Mesodermal cell (in vitro differentiated cells): ENCODE results near the gene UBAC1. TPM values are rescaled to one million over a fixed set of nuclear protein-coding genes. Genes with fewer than 3 reads are reported as not detected.

Experiments used
- H3K27ac ChIP-seq: 2 replicates; pipeline ENCODE4 v1.7.0; 2013; ENCODE audit warnings: mild to moderate bottlenecking, low read depth, low read length, moderate library complexity; ENCODE audit not compliant: severe bottlenecking
- H3K36me3 ChIP-seq: 2 replicates; pipeline ENCODE4 v1.7.1; 2013; ENCODE audit warnings: mild to moderate bottlenecking, low read length, moderate library complexity; ENCODE audit not compliant: control insufficient read depth, insufficient read depth
- H3K4me1 ChIP-seq: one replicate; pipeline ENCODE4 v1.7.1; 2013; ENCODE audit warnings: mild to moderate bottlenecking, low read length; ENCODE audit not compliant: insufficient read depth, control insufficient read depth, poor library complexity, severe bottlenecking
- H3K4me3 ChIP-seq: 2 replicates; pipeline ENCODE4 v1.7.0; 2013; ENCODE audit warnings: low read length, control low read depth, mild to moderate bottlenecking; ENCODE audit not compliant: insufficient read depth, poor library complexity, severe bottlenecking; ENCODE audit errors: extremely low read depth
- H3K9me3 ChIP-seq: 2 replicates; pipeline ENCODE4 v1.7.1; 2013; ENCODE audit warnings: mild to moderate bottlenecking, low read length, moderate library complexity; ENCODE audit not compliant: control insufficient read depth
- WGBS, 2 experiments: methylation state at CpG; one replicate each; pipeline ENCODE4 v1.1.5; 2013; ENCODE audit warnings: missing lambda C conversion rate in 2 of 2; ENCODE audit not compliant: insufficient coverage in 2 of 2; 5-methylcytosine and 5-hydroxymethylcytosine counted together
- polyA plus RNA-seq, 2 experiments: library from polyadenylated mRNA; stranded (reverse); fragments of 50-300 nt; gene quantifications; one replicate each; pipeline ENCODE4 v1.2.3, GENCODE V29; 2013

The UBAC1 gene
- polyA plus RNA-seq (2013, experiment 1 of 2), result 44.5 TPM
- polyA plus RNA-seq (2013, experiment 2 of 2), result 41.5 TPM

DNA sequence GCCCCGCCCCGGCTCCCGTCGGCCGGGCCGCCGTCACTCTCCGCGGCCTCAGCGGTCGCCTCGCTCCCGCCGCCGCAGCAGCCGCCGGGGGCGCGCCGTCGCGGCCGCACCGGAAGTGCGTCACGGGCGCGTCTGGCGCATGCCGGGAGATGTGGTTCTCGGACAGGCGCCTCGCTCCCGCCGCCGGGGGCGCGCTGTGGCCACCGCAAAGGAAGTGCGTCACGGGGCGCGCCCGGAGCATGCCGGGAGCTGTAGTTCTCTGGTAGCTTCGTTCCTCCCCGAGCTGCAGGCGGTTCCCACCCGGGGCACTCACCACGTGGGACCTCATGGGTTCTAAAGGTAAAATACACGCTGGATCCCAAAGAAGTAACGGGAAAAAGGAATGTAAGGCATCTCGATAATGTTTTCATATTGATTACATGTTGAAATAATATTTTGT, at the start of gene UBAC1:
Gene UBAC1, minus strand, starts transcription at position 97 of the 439 bp plus-strand sequence. CDS start 211 bp downstream, outside the sequence.
- Histone ChIP-seq H3K4me1 (peaks cover 7% of the 10 kb centered on the region), H3K36me3 (no peaks in the 10 kb centered on the region), H3K4me3 (peak within 1 kb of the TSS; percentile 84), H3K27ac (peak within 1 kb of the TSS; percentile 49), H3K9me3 (no peaks in the 10 kb centered on the region)
- WGBS, 2 experiments, result 0 to 1% methylated on average over 37 to 50 of the region's 53 CpGs

- Histone ChIP-seq H3K4me1 (peaks cover 59% of the 10 kb centered on the region), H3K4me3 (no peak overlapping the region), H3K36me3 (peaks cover 28% of the 10 kb centered on the region), H3K27ac (peak overlapping the region; percentile 62), H3K9me3 (no peaks in the 10 kb centered on the region)
- WGBS, 2 experiments, result 53 to 75% methylated on average over 14 to 15 of the region's 28 CpGs
Measured at GRCh38 chr9:136010615-136011361, 49.6 kb upstream of the UBAC1 start.

GRCh38 chr9:136010176-136010575, 49.0 kb upstream of the UBAC1 start:
- H3K4me3 ChIP-seq, result no peak overlapping the region
- H3K9me3 ChIP-seq, result no peaks in the 10 kb centered on the region
- no peak overlapping the region for H3K27ac ChIP-seq
- peaks cover 60% of the 10 kb centered on the region for H3K4me1 ChIP-seq
- peaks cover 28% of the 10 kb centered on the region for H3K36me3 ChIP-seq
- WGBS, 2 experiments, result 87 to 97% methylated on average over 3 to 12 of the region's 17 CpGs

DNA sequence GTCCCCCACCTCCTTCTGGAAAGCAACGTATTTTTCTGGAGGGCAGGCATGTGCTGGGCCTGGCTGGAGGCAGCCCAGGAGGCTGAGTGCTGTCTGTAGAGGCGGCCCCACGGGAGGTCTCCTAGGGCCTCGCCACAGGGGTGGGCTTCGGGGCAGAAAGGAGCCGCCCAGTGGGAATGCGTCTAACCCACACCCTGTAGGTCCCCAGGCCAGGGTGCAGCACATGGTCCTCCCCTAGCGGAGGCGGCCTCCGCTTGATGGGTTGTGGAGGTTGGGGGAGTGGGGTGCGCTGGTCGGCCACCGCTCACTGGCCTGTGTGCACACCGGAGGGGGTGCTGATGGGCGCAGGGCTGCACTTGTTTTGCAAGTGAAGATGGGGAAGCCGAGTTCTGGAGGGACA, 48.3 kb upstream of the UBAC1 start:
- Histone ChIP-seq H3K4me1 (peaks cover 66% of the 10 kb centered on the region), H3K4me3 (no peak overlapping the region), H3K27ac (peak overlapping the region; percentile 74), H3K9me3 (no peaks in the 10 kb centered on the region), H3K36me3 (peaks cover 28% of the 10 kb centered on the region)
- WGBS, 2 experiments, result 93 to 94% methylated on average over 13 to 15 of the region's 16 CpGs

DNA sequence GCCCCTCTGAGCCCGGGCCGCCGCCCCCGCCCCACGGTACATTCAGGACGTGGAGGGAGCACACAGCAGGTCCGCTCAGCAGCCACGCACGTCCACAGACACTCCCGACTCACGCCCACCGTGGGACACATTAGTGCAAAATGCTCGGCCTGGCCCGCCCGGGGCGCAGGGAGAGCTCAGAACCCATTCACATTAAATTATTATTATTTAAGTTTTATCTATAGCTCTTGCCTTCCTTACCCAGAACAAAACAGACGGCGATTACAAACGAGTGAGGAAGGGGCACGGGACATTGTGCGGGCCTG, 47.5 kb upstream of the UBAC1 start:
- H3K27ac ChIP-seq, result peak overlapping the region; percentile 74

GRCh38 chr9:136007934-136008692, 46.9 kb upstream of the UBAC1 start:
- H3K27ac ChIP-seq, result peak overlapping the region; percentile 79
- H3K9me3 ChIP-seq, result no peaks in the 10 kb centered on the region
- H3K36me3 ChIP-seq, result peaks cover 28% of the 10 kb centered on the region
- H3K4me1 ChIP-seq, result peaks cover 76% of the 10 kb centered on the region
- no peak overlapping the region for H3K4me3 ChIP-seq
- 55 to 67% methylated on average over 7 to 16 of the region's 24 CpGs for WGBS, 2 experiments

More for the DNA sequence above, 47.5 kb upstream of the UBAC1 start:
- Histone ChIP-seq H3K36me3 (peaks cover 28% of the 10 kb centered on the region), H3K4me1 (peaks cover 73% of the 10 kb centered on the region), H3K4me3 (no peak overlapping the region), H3K9me3 (no peaks in the 10 kb centered on the region)
- 80% methylated on average over 11 to 20 of the region's 21 CpGs for WGBS, 2 experiments

GRCh38 chr9:136007276-136007933, 46.2 kb upstream of the UBAC1 start:
- H3K36me3 ChIP-seq, result peaks cover 23% of the 10 kb centered on the region
- peaks cover 74% of the 10 kb centered on the region for H3K4me1 ChIP-seq
- WGBS, 2 experiments, result 92 to 93% methylated on average over 32 to 35 of the region's 36 CpGs
- no peaks in the 10 kb centered on the region for H3K9me3 ChIP-seq
- peak overlapping the region; percentile 79 for H3K27ac ChIP-seq
- no peak overlapping the region for H3K4me3 ChIP-seq

GRCh38 chr9:136006169-136006568, 45.0 kb upstream of the UBAC1 start:
- Histone ChIP-seq H3K4me1 (peaks cover 71% of the 10 kb centered on the region), H3K9me3 (no peaks in the 10 kb centered on the region), H3K27ac (no peak overlapping the region), H3K36me3 (peaks cover 13% of the 10 kb centered on the region), H3K4me3 (no peak overlapping the region)
- 100% methylated on average over 1 to 3 of the region's 7 CpGs for WGBS, 2 experiments

DNA sequence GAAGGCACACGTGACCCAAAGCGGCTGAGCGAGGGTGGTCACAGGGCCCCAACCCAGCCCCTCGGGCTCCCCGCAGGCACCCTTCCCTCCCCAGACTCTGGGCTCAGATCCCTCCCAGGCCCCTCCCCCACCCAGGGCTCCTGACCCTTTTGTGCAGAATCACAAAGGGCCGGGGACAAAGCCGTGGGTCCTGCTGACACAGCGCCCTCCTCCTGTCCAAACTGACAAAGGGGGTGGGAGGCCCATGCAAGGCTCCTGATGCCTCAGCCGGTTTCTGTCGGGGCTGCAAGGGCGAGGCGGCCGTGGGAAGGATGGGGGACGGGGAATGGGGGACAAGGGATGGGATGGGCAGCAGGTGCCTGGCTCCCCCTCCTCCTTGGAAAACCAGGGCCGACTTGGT, 43.5 kb upstream of the UBAC1 start:
- Histone ChIP-seq H3K27ac (no peak overlapping the region), H3K4me1 (peaks cover 58% of the 10 kb centered on the region), H3K36me3 (peaks cover 3% of the 10 kb centered on the region), H3K4me3 (no peak overlapping the region), H3K9me3 (no peaks in the 10 kb centered on the region)
- WGBS, 2 experiments, result 33 to 80% methylated on average over 7 to 11 of the region's 15 CpGs

GRCh38 chr9:136004219-136004618, 43.0 kb upstream of the UBAC1 start:
- 87% methylated on average over 6 of the region's 9 CpGs; no CpG with 5 or more reads in 1 of the 2 experiments for WGBS, 2 experiments
- H3K9me3 ChIP-seq, result no peaks in the 10 kb centered on the region
- H3K27ac ChIP-seq, result no peak overlapping the region
- no peaks in the 10 kb centered on the region for H3K36me3 ChIP-seq
- no peak overlapping the region for H3K4me3 ChIP-seq
- peaks cover 53% of the 10 kb centered on the region for H3K4me1 ChIP-seq
